HG02943 (cell line): ENCODE data around the gene CAPZB.

Experiments
- ATAC-seq: cut with Tn5 transposase; IDR thresholded peaks from one replicate; pipeline ENCODE4 v1.9.1; 2021; ENCODE audit warnings: mild to moderate bottlenecking, low read depth, moderate library complexity; ENCODE audit not compliant: unreplicated experiment

Gene CAPZB

DNA sequence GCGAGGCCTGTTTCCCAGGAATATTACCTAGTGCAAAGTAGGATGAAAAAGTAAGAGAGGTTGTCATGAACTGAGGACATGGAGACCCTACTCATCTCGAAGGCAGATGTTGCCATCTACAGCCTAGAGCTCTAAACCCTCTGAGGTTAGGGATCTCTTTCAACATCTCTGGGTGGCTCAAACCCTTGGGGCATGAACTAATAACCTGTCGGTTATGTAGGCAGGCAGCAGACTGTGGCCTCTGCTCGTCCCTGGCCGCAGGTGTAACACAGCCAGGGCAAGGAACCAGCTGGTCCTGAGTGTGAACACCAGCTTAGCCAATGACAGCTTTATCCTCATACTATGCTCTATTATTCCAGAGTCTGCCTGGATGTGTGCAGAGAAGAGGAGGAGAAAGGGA, 13.2 kb downstream of the CAPZB start:
- no peak for ATAC-seq

DNA sequence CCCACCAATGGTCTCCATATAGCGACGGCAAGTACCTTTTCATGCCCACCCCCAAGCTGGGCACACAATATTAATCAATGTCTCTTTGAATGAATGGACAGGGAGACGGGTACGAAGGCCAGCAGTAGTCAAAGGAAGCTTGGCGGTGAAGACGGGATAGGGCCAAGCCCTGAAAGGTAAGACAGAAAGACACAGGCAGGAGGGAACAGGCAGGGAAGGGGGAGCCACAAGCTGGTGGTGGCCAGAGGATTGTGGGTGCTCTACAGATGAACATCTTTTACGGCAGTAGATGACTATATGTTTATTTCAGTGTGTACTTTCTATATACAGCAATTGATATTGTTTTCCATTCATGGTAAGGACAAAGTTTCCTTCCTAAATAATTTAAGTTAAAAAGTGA, 16.3 kb downstream of the CAPZB start:
- ATAC-seq: peak; percentile 14

DNA sequence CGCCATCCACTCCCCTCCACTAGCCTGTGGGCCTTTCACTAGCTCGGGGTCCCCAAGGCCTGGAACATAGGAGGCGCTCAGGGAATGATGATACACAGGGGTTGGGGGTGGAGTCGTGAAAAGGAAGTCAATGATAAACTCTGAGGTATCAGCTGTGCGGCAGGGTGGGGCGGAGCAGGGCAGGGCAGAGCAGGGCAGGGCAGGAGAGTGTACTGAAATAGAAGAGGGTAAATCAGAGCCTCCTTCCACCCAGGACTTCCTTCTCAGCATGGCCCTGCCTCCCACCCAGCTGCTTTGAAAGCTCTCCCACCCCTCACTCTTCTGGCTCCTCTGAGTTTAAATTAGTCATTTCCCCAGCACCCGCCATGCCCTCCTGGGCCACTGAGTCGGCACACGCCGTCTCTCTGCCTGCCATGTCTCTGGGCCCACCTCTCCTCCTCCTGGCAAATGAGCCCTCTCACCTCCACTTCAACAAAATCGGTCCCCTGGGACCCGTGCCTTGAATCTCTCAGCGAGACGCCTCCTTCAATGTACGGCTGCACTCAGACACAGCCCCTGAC, 16.9 kb downstream of the CAPZB start:
- ATAC-seq: peak; percentile 82

DNA sequence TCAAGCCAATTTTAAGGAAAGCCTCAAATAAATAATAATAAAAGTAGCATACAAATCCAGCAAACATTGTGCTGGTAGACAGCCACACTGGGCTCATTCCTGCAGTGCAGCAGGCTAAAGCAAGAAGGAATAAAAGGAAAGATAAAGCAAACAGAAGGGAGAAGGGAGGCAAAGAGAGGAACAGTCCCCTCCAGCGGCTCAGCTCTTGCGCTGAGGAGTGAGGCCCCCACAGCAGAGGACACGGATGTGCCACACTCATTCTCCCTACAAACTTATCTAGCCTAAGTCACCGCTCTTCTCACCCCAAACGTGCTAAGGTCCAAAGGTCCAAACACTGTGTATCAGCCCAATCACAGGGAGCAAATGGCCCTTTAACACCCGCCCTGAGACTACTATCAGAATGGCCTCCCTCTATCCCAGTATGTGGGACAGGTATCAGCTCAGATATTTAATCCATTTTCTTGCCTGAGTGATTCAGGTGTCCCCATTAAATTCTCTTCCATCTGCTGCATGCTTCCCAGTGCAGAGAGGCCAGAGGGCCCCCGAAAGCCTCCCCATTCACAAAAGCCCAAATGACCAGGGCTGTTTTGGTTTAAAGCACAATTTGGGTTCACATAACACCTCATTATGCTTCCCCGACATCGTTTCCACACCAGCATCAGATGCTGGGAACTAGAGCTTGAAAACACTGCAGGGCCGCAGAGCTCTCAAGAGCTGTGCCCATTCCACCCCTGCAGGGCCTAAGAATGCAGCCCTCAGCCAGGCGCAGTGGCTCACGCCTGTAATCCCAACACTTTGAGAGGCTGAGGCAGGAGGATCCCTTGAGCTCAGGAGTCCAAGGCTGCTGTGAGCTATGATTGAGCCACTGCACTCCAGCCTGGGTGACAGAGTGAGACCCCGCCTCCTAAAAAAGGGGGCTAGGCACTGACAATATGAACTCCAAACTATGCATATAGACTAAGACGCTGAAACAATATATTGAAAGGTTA, 17.8 kb downstream of the CAPZB start:
- no peak for ATAC-seq

DNA sequence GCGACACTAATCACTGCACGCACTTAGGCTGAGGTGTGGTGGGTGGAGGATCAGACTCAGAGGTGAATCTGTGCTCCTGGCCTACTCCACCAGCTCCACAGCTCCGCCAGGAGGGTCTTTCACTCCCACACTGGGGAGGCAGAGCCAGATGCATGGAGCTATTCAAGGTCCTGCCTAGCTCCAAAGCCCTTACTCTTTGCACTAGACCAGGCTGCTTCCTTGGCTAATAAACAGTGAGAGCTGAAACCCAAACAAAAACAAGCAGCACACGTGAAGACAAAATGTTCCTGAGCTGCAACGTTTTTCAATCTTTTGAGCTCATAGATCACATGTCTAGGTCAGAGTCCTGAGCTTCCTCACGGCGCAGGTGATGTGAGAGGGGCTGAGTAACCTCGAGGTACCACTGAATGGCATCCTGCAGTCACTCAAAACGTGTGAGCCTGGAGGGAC, 19.2 kb downstream of the CAPZB start:
- no peak for ATAC-seq

DNA sequence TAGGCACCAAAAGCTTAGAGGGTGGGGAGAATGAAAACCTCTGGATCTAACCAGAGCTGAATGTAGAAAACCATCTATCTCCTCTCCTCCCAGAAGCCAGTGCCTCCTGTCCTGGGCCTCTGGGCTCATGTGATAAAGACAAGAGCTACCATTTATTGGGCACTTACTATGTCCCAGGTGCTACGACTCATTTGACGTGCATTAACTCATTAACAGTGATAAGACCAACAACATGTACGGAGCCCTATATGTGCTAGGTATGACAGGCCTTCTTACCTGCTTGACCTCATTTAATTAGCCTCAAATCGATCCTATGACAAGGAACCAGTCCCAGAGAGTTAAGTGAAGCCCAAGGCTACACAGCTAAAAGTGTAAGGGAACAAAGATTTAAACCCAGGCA, 19.7 kb downstream of the CAPZB start:
- no peak for ATAC-seq

DNA sequence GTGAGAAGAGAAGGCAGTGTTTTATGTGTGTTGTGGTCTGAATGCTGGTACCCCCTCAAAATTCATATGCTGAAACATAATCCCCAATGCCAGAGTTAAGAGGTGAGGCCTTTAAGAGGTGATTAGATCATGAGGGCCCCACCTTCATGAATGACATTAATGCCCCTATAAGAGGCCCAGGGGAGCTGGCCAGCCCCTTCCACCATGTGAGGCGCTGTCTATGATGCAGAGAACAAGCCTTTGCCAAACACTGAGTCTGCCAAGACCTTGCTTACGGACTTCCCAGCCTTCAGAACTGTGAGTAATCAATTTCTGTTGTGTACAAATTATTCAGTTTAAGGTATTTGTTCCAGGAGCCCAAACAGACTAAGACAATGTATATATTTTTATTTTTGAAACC, 20.2 kb downstream of the CAPZB start:
- ATAC-seq: no peak

DNA sequence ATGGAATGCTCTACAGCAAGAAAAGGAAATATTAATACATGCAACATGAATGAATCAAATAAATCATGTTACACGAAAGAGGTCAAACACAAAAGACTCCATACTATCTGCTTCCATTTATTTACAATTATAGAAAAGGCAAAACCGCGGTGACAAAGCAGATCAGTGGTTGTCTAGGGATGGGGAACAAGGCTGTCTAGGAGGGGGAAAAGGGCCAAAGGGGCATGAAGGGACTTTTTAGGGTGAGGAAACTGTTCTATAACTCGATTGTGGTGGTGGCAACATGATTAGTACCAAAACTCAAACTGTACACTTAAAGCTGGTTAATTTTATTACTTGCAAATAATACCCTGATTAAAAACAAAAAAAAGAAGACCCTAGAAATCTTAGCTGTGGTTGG, 20.6 kb downstream of the CAPZB start:
- ATAC-seq: no peak

DNA sequence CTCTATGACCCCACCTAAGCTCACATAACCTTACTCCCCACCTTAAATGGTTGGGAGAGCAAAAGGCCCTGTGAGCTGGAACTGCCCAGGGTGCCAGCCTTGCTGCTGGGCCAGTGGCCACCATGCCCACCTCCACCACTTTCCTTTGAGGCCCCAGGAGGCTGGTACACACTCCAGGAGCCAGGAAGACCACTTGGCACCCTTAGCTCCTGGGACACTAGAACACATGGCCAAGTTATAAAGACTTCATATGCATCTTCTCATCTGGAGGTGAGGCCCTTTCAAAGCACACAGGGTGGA, 21.9 kb downstream of the CAPZB start:
- ATAC-seq: no peak

DNA sequence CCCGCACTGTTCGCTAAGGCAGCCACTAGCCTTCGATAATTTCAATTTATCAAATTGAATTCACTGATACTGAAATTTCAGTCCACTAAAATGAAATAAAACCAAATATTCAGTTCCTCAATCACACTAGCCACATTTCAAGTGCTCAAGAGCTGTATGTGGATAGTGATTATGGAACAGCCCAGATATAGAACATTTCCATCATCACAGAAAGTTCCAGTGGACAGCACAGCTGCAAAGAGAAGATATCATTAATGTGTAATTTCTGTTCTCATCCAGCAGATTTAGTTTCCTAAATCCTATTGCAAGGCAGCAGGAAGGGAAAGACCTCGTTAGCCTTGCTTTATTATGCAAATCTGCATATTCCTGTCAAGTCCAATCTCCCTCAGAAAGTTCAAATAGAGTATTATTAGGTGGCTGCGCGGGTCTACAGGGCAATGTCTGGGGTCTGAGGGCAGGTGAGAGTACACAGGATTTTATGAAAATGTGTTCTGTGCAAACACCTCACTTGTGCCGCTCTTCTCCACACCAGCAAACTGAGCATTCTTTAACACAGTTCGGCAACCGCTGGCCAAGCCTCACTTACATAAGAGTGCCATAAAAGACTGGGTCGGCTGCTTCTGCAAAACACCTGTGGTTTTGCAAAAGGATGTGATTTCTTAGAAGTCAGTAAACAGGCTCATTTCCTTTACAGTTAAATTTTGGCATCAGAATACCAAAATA, 22.4 kb downstream of the CAPZB start:
- peak; percentile 60 for ATAC-seq

DNA sequence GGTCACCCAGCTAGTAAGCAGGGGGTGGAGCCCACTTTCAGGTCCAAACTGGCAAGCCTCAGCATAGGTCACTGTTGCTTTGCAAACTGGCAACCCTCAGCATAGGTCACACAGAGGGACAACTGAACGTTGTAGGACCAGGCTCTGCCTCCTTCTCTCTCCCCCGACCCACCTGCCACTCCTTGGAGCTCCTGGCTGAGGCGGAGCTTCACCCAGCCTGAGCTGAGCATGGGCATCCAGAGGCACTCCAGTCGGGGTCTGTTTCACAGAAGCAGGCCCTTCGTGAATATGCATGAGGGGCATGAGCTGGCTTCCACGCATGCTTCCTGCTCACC, 24.2 kb downstream of the CAPZB start:
- no peak for ATAC-seq

DNA sequence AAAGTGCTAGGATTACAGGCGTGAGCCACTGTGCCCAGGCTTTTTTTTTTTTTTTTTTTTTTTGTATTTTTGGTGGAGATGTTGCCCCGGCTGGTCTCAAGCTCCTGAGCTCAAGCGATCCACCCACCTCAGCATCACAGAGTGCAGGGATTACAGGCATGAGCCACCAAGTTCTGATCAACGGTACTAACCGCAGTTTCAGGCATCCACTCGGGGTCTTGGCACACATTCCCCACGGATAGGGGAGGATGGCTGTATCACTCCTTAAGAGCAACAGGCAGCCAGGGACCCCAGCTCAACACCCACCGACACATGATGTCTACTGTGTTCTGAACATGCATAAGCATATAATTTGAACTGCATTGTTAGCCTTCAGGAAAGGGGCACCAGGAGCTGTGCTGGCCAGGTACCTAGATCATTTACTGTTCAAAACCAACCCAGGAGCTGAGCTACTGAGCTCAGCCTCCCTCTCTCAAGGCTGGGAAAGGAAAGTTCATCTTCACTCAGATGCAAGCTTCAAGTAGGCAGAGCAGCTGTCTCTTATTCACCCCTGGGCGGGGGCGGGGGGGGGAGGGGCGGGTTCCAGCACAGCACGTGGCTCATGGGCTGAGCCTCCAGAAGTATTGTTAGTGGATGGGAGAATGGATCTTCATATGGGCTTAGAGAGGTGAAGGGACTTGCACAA, 24.7 kb downstream of the CAPZB start:
- ATAC-seq: no peak

DNA sequence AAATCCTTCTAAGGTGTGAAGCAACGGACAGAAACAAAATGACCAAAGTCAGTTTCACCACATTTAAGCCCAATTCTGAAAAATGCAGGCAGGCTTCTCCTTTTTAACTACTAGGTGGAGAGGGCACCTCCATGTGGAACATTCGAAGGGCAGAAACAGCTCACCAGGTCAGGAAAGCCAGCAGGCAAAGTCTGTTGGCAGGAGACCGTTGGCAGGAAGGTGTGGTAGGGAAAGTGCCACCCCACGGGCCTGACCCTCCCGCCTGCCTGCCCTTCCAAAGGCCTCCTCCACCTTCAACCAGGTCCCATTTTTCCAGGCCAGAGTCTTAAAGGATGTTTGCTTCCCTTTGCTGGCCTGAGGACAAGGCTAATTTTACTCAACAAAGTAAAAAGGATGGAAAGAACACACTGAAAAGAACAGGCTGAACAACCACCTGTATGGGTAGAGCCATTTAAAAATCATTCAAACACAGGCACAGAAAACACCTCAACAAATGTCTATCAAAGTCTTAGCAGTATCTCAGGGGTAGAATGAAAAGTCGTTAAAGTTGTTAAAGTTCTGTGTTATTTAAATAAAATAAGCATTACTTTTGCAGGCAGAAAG, 26.4 kb downstream of the CAPZB start:
- ATAC-seq: no peak

DNA sequence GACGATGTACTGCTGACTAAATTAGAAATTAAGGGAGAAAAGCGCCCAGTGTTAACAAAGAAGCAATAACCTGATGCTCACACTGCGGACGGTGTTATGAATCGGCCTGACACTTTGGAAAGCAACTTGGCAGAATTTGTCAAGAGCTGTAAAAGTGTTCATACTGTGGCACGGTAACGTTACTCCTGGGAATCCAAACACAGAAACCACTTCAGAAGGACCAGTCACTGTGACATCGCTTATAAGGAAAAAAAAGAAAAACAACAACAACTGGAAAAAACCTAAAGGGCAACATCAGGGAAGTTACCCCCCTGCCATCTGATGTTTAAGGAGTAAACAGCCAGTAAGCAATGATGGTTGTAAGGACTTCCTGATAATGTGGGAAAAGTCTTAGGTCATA, 27.7 kb downstream of the CAPZB start:
- no peak for ATAC-seq

DNA sequence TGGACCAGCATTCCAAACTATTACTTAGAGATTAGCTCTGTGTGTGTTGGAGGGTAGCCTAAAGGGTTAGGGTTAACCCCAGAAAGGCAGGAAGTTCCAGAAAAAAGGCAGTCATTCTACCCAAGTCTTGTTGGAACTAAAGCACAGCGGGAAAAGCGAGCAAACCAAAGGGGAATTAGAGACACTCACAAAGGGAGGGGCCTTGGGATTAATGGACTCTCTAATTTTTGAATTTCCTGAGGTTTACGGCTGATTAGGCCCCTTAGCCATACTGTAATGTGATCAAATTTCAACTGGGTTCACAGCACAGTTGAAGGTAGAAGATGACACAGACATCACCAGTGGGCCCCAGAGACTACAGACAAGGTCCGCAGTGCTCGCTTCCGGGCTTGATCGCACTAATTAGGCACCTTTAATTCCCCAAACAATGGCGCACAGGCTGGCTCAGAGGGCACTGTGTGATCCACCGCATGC, 28.3 kb downstream of the CAPZB start:
- no peak for ATAC-seq

DNA sequence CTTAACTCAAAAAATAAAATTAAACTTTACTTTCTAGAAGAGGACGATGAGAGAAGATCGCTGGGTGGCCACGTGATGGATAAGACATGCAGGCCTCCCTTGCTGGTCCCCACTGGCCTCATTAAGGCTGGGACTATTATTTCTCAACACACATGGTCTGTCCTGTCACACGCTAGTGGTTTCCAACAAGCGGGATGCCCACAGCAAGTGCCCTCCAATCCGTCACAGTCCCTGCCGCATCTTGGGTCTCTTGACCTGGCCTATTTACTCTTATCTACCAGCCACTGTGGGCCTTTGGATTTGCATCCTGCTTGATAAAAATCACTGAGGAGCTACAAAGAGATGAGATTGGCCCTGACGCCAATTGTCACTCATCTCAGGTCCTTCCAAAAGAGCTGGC, 30.0 kb downstream of the CAPZB start:
- ATAC-seq: no peak

DNA sequence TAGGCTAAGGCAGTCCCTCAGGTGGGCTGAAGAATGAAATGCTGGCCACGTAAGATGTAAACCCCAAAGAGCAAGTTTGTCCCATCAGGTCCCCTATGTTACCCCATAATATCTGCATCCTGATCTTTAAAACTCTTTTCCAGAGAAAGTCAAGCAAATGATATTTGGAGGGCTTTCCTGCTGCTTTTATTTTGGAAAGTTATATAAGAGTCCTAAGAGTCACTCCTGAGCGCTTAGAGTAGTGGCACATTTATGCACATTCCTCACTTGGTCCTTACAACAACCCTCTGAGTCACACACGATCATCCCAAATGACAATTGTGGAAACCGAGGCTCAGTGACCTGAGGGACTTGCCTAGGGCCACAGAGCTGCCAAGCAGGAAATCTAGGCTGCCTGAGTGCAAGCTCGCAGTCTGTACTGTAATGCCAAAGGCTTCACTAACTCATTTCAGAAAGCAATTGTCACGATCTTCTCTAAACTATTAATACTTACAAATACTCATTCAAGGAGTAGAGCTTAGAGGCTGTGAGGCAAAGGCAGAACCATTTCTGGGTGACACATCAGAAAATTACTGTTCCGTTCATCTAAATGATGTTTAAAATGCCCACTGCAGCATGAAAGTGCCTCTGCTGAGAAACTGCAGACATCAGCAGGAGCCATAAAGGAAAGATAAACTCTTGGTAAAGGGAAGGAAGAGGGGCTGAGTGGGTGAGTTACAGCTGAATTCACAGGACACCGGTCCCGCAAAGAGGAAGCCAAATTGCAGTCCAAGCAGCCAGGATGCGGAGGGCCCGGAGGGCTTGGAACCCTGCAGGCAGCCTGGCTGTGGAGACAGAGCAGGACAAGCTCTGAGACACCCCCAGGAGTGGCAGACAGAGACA, 30.8 kb downstream of the CAPZB start:
- ATAC-seq: no peak

DNA sequence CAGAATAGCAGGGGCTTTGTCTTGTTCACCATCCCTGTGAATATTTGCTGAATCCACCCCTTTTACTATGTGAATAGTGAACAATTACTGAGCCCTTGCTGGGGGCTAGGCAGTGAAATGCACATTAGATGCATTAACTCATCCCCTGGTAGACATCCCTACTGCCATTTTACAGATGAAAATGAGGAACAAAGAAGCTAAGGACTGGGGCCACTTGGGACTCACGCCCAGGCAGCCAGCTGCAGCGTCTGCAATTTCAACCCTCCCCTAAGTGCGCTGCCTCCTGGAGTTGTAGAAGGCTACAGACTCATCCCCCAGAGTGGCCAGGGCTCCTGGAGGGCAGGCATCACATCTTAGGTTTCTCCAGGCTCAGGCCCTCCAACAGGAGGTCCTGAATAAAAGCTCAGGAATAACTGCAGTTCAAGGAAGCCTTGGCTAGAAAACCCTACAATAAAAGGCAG, 31.6 kb downstream of the CAPZB start:
- no peak for ATAC-seq

DNA sequence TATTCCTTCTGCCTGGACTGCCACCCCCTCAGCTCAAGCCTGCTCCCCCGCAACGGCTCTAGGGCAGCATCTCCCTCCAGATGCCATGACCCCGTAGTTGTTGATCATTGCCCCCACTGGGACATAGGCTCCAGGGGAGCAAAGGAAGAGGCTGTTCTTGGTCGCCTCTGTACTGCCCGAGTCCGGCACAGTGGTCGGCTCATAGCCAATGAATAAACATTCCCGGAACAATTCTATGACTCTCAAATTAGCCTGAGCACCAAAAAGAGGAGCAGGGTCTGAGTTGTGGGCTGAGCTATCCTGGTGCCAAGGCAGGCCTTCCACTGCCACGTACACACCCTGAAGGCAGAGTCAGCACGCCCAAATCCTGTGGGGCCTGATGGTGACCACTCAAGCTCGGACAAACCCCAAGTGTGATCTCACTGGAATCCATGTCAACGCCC, 33.1 kb downstream of the CAPZB start:
- ATAC-seq: no peak
